PC-9 (cell line): Measurements from ENCODE around the gene LCE7A. TPM values are rescaled to one million over a fixed set of nuclear protein-coding genes. Genes with fewer than 3 reads are reported as not detected.

Source experiments
- BruUV-seq: library from RNA; stranded (reverse); fragments of 400-500 nt; replicated peaks from 2 replicates; lab custom pipeline; 2021; lab: Mats Ljungman, UMichigan
- CTCF ChIA-PET: fragments of 300-600 bp; sonication (Branson Sonifier 250); formaldehyde crosslinking; loops from one replicate; lab custom pipeline; 2022; ENCODE audit warnings: antibody characterized with exemption; lab: Charles Lee
- POLR2A ChIA-PET: fragments of 300-600 bp; sonication (Branson Sonifier 250); formaldehyde crosslinking; loops from one replicate; lab custom pipeline; 2022; ENCODE audit warnings: antibody characterized with exemption; ENCODE audit not compliant: unreplicated experiment; lab: Charles Lee
- DNase-seq, 2 experiments: peaks; one replicate each; pipeline versions ENCODE4 v3.0.0 to v3.0.0-alpha.2; 2015 to 2022; ENCODE audit warnings: mixed read lengths in 1 of 2
- H2AFZ ChIP-seq: fragments of 200-600 bp; sonication (generic); 2 replicates; pipeline ENCODE4 v1.8.1; 2017; ENCODE audit warnings: antibody characterized with exemption
- H3F3A ChIP-seq: fragments of 200-600 bp; sonication (generic); 2 replicates; pipeline ENCODE4 v1.8.1; 2017; ENCODE audit warnings: antibody characterized with exemption, mild to moderate bottlenecking, low read depth; ENCODE audit not compliant: insufficient read depth
- H3K27ac ChIP-seq: fragments of 200-600 bp; sonication (generic); 2 replicates; pipeline ENCODE4 v1.6.1; 2016; ENCODE audit warnings: mixed run types
- H3K27me3 ChIP-seq: fragments of 200-600 bp; sonication (generic); 2 replicates; pipeline ENCODE4 v1.6.1; 2016; ENCODE audit warnings: low read depth, mixed run types; ENCODE audit not compliant: insufficient read depth
- H3K36me3 ChIP-seq: fragments of 200-600 bp; sonication (generic); 2 replicates; pipeline ENCODE4 v1.6.1; 2016; ENCODE audit warnings: low read depth, mixed run types
- H3K4me1 ChIP-seq: fragments of 200-600 bp; sonication (generic); replicated peaks from 2 replicates; pipeline ENCODE4 v1.6.1; 2016; ENCODE audit warnings: mixed run types; ENCODE audit not compliant: insufficient read depth
- H3K4me2 ChIP-seq: fragments of 200-600 bp; sonication (generic); 2 replicates; pipeline ENCODE4 v1.6.1; 2017; ENCODE audit warnings: mixed run types
- H3K4me3 ChIP-seq: fragments of 200-600 bp; sonication (generic); 2 replicates; pipeline ENCODE4 v1.6.1; 2016; ENCODE audit warnings: mixed run types
- H3K79me2 ChIP-seq: fragments of 200-600 bp; sonication (generic); 2 replicates; pipeline ENCODE4 v1.6.1; 2017; ENCODE audit warnings: low read depth, mixed run types
- H3K9me2 ChIP-seq: fragments of 200-600 bp; sonication (generic); 2 replicates; pipeline ENCODE4 v1.8.1; 2017; ENCODE audit warnings: mild to moderate bottlenecking; ENCODE audit not compliant: insufficient read depth
- H3K9me3 ChIP-seq: fragments of 200-600 bp; sonication (generic); 2 replicates; pipeline ENCODE4 v1.8.1; 2016; ENCODE audit warnings: low read depth; ENCODE audit not compliant: insufficient read depth
- H4K20me1 ChIP-seq: fragments of 200-600 bp; sonication (generic); 2 replicates; pipeline ENCODE4 v1.8.1; 2017; ENCODE audit not compliant: insufficient read depth
- EZH2 ChIP-seq: fragments of 200-600 bp; sonication (generic); IDR thresholded peaks from 2 replicates; pipeline ENCODE4 v1.8.0; 2017; ENCODE audit warnings: antibody characterized with exemption, low read depth
- intact Hi-C: fragments of 100-400 bp; cut with micrococcal nuclease; formaldehyde crosslinking; loops from one replicate; pipeline ENCODE4 v1.10.0; 2022; ENCODE audit not compliant: unreplicated experiment
- total RNA-seq: library from RNA; stranded (reverse); gene quantifications from 2 replicates; pipeline ENCODE4 v1.2.3, GENCODE V29; 2021
- TF ChIP-seq, protein P1 (sequence below): fragments of 200-600 bp; sonication (generic); conservative IDR thresholded peaks from 2 replicates; pipeline ENCODE4 v1.6.1; 2017; ENCODE audit warnings: mixed run types, antibody characterized with exemption, mild to moderate bottlenecking, moderate library complexity

The LCE7A gene
- total RNA-seq, 1 experiment from 2014 or later, result not detected

DNA sequence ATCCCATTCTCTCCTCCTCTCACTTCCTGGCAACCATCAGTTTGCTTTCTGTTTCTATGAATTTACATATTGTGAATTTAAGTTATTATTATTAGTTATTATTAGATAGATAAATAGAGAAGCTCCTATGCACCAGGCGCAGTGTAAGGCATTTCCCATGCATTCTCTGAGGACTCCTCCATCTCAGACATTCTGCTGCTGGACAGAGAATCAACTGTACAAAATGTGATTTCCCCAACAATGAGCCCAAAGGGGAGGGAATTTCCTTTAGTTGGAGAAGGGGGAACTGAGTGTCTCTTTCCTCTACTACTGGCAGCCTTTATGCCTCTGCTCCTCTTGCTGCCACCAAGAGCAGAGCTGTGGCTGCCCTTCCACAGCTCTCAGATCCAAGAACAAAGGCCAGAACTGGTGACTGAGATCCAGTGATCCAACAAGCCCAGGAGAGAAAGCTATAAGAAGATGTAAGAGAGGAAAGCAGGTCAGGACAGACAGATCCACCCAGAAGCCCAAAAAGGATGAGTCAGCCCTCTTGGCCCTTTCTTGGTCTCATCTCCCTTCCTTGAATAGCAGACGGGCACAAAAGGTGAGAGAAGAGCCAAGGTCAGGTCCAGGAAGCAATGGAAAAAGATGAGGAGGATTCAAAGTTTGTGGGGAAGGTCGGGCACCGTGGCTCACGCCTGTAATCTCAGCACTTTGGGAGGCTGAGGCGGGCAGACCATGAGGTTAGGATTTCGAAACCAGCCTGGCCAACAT is 45.1 kb downstream of the LCE7A start:
- no TSS peak for BruUV-seq
- Histone ChIP-seq H3K36me3 (no peaks in the 10 kb centered on the region), H3K9me3 (no peaks in the 10 kb centered on the region), H2AFZ (no peak overlapping the region), H3K9me2 (no peaks in the 10 kb centered on the region), H3K4me3 (no peak overlapping the region), H3F3A (peaks cover 22% of the 10 kb centered on the region), H3K4me1 (peaks cover 44% of the 10 kb centered on the region), H3K4me2 (no peak overlapping the region), H4K20me1 (no peaks in the 10 kb centered on the region), H3K27me3 (no peaks in the 10 kb centered on the region), H3K79me2 (no peaks in the 10 kb centered on the region), H3K27ac (peak overlapping the region; percentile 72; the same call in 1 of the 2 replicates)
- POLR2A ChIA-PET, result no interaction called here
- no peak for TF ChIP-seq EZH2
- TF ChIP-seq, protein P1, sequence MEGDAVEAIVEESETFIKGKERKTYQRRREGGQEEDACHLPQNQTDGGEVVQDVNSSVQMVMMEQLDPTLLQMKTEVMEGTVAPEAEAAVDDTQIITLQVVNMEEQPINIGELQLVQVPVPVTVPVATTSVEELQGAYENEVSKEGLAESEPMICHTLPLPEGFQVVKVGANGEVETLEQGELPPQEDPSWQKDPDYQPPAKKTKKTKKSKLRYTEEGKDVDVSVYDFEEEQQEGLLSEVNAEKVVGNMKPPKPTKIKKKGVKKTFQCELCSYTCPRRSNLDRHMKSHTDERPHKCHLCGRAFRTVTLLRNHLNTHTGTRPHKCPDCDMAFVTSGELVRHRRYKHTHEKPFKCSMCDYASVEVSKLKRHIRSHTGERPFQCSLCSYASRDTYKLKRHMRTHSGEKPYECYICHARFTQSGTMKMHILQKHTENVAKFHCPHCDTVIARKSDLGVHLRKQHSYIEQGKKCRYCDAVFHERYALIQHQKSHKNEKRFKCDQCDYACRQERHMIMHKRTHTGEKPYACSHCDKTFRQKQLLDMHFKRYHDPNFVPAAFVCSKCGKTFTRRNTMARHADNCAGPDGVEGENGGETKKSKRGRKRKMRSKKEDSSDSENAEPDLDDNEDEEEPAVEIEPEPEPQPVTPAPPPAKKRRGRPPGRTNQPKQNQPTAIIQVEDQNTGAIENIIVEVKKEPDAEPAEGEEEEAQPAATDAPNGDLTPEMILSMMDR, result no peak
- DNase-seq, result no peak
- intact Hi-C loops, result loop anchor here (5.0 to 10.0 kb wide), 3 partner anchors 33 to 920 kb away; partner anchors contain the start of gene SPRR1A
- CTCF ChIA-PET, result no interaction called here

DNA sequence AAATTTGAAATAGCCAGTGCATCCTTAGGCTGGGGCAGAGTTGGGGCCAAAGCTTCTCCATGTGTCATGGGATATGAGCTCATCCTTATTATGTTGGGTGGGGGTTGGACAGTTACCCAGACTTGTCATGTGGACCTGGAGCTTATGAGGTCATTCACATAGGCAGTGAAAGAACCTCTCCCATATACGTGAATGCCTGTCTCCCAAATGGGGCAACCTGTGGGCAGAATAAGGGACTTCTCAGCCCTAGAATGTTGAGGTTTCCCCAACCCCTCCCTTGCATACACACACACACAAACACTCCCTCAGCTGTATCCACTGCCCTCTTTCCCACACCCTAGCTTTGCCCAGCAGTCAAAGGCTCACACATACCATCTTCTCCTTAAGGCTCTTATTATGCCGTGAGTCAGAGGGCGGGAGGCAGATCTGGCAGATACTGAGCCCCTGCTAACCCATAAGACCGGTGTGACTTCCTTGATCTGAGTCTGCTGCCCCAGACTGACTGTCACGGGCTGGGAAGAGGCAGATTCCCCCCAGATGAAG is 46.3 kb downstream of the LCE7A start:
- Histone ChIP-seq H3F3A (peaks cover 22% of the 10 kb centered on the region), H3K9me3 (no peaks in the 10 kb centered on the region), H3K4me1 (peaks cover 44% of the 10 kb centered on the region), H3K4me2 (peak overlapping the region; percentile 40), H4K20me1 (no peaks in the 10 kb centered on the region), H3K79me2 (no peaks in the 10 kb centered on the region), H3K4me3 (no peak overlapping the region), H3K36me3 (no peaks in the 10 kb centered on the region), H2AFZ (0 out of 2 replicates have a peak overlapping the region, but pooled peaks have one; percentile 57), H3K27ac (peak overlapping the region; percentile 72), H3K27me3 (no peaks in the 10 kb centered on the region), H3K9me2 (no peaks in the 10 kb centered on the region)
- ChIA-PET POLR2A (interaction anchor here (0.5 kb wide), 1 partner anchor 55 kb away, joined by 3 read pairs; no protein-coding TSS in a partner anchor), CTCF (interaction anchor here (1.2 kb wide), 1 partner anchor 287 kb away, joined by 4 read pairs; no protein-coding TSS in a partner anchor)
- intact Hi-C loops, result loop anchor here (1.0 to 10.0 kb wide), 4 partner anchors 34 to 921 kb away; partner anchors contain the start of gene SPRR1A
- no TSS peak for BruUV-seq
- DNase-seq, result peak; percentile 73 to 97
- TF ChIP-seq EZH2, result no peak
- TF ChIP-seq, protein P1, result no peak

DNA sequence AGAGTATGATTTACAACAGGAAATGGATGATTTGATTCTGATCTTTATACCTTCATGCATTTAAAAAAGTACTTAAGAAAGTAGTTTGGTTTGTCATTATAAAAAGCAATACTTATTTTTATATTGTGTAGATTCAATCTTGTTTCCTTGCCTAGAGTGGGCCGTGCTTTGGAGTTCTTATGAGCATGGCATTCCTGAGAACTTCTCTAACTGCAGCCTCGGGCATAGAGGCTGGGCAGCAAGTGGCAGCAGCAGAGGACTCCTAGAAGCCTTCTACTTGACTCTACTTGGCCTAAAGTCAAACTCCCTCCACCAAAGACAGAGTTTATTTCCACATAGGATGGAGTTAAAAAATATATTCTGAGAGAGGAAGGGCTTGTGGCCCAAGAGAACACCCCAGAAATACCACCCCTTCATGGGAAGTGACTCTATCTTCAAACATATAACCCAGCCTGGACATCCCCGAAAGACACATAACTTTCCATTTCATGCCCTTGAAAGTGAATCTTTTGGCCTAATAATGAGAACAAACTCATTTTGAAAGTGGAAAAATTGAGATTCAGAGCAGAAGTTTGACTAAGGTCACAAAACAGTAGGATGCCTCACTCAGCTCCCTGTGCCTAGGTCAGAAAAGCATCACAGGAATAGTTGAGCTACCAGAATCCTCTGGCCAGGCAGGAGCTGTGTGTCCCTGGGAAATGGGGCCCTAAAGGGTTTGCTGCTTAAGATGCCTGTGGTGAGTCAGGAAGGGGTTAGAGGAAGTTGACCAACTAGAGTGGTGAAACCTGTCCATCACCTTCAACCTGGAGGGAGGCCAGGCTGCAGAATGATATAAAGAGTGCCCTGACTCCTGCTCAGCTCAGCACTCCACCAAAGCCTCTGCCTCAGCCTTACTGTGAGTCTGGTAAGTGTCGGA is 48.1 kb downstream of the LCE7A start, which contains the start of gene IVL:
IVL (plus strand) TSS at position 861 of the 916 bp plus-strand sequence. CDS start 1,252 bp downstream, outside the sequence.
- CTCF ChIA-PET, result interaction anchor here (0.6 to 0.7 kb wide), 3 partner anchors 18 to 285 kb away, joined by 3 to 5 read pairs (median 4); no protein-coding TSS in a partner anchor

More for the DNA sequence above, 48.1 kb downstream of the LCE7A start, which contains the start of gene IVL:
- intact Hi-C loops, result loop anchor here (2.0 to 10.0 kb wide), 4 partner anchors 36 to 923 kb away; partner anchors contain the start of gene SPRR1A
- Histone ChIP-seq H3K4me1 (peaks cover 44% of the 10 kb centered on the region), H3K27me3 (no peaks in the 10 kb centered on the region), H3K9me3 (no peaks in the 10 kb centered on the region), H3K36me3 (no peaks in the 10 kb centered on the region), H4K20me1 (no peaks in the 10 kb centered on the region), H3F3A (peaks cover 22% of the 10 kb centered on the region), H3K4me2 (peak within 1 kb of the TSS; percentile 71), H3K9me2 (no peaks in the 10 kb centered on the region), H2AFZ (no peak within 1 kb of the TSS), H3K79me2 (no peaks in the 10 kb centered on the region), H3K4me3 (no peak within 1 kb of the TSS), H3K27ac (peak within 1 kb of the TSS; percentile 72)
- TF ChIP-seq, protein P1, result no peak
- no peak for TF ChIP-seq EZH2
- peak; percentile 82 to 91 for DNase-seq
- BruUV-seq, result TSS peak; percentile 33
- POLR2A ChIA-PET, result no interaction called here
